ENCODE data around the gene HOXA7.

DNA sequence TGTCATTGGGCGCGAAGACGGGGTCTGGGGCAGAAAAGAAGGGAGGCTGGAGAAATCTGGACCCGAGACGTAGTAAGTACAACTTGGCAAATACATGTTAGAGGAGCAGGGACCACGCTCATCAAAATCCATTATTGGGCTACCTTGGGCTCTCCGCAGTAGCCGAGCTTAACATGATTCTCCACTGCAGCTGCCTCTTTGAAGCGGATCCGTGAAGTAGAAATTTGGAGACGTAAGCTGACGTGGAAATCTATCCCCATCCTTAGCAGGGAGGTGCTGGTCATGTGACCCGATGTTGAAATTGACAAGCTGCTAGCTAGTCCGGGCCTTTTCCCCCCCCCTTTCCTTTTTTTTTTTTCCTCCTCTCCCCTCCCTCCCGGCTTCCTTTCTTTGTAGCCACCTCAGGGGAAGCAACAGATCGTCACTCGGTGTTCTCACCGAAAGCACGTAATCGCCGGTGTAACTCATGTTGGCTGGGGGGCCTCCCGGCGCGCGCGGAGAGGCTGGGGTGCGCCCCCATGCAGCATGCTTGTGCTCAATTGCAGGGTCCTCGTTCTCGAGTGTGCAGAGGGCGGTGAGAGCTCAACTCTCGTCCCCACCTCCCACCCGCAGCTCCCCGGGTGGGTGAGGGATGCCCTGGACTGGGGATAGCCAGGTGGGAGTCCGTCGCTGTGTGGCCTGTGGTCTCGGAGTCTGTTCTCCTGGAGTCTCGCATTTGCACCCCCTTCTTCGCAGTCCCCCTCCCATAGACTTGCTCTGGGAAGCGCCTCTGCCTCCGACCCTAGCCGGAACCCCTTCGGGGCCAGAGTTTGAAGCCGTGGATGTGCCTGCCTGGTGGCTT lies 28.8 kb upstream of the HOXA7 start, which contains the start of gene HOXA11:
- TF ChIP-seq POLR2AphosphoS5 (IDR thresholded peaks at IDR 0.05; ENCODE audit: low read depth, low read length) (no peak), POLR2A (IDR thresholded peaks at IDR 0.05; ENCODE audit: low read depth, low read length) (no peak), TAF1 (IDR thresholded peaks at IDR 0.05; ENCODE audit: low read depth, low read length) (no peak)
